A204.1 (cell line): ENCODE results near the gene MACROD2.

Source experiments
- FAIRE-seq: peaks from 2 replicates; lab custom pipeline; 2012; peaks lifted over from hg19 to GRCh38; lab: Jason Lieb, UNC

MACROD2 gene

GRCh38 chr20:15297059-15297875, 1302.0 kb downstream of the MACROD2 start:
- FAIRE-seq = no peak

- FAIRE-seq = no peak
Observed at GRCh38 chr20:15302075-15302474, 1306.8 kb downstream of the MACROD2 start.

GRCh38 chr20:15310361-15310760, 1315.0 kb downstream of the MACROD2 start:
- no peak for FAIRE-seq

GRCh38 chr20:15316556-15316955, 1321.2 kb downstream of the MACROD2 start:
- no peak for FAIRE-seq

GRCh38 chr20:15317546-15318232, 1322.4 kb downstream of the MACROD2 start:
- no peak for FAIRE-seq

- no peak for FAIRE-seq
Observed at GRCh38 chr20:15318682-15319081, 1323.4 kb downstream of the MACROD2 start.

GRCh38 chr20:15319439-15319838, 1324.1 kb downstream of the MACROD2 start:
- no peak for FAIRE-seq

GRCh38 chr20:15320941-15321340, 1325.6 kb downstream of the MACROD2 start:
- no peak for FAIRE-seq

- no peak for FAIRE-seq
Observed at GRCh38 chr20:15327123-15327522, 1331.8 kb downstream of the MACROD2 start.

GRCh38 chr20:15328084-15328483, 1332.8 kb downstream of the MACROD2 start:
- FAIRE-seq = no peak

- FAIRE-seq = no peak
Observed at GRCh38 chr20:15332711-15333160, 1337.4 kb downstream of the MACROD2 start.

- no peak for FAIRE-seq
Observed at GRCh38 chr20:15333170-15333569, 1337.9 kb downstream of the MACROD2 start.

GRCh38 chr20:15336011-15336410, 1340.7 kb downstream of the MACROD2 start:
- FAIRE-seq = no peak

GRCh38 chr20:15336536-15336935, 1341.2 kb downstream of the MACROD2 start:
- no peak for FAIRE-seq

- no peak for FAIRE-seq
Observed at GRCh38 chr20:15339264-15339663, 1343.9 kb downstream of the MACROD2 start.

GRCh38 chr20:15342991-15343523, 1347.7 kb downstream of the MACROD2 start:
- no peak for FAIRE-seq

GRCh38 chr20:15345287-15345686, 1350.0 kb downstream of the MACROD2 start:
- no peak for FAIRE-seq

GRCh38 chr20:15346657-15347280, 1351.5 kb downstream of the MACROD2 start:
- no peak for FAIRE-seq

GRCh38 chr20:15359056-15359455, 1363.7 kb downstream of the MACROD2 start:
- FAIRE-seq = peak; percentile 27

- FAIRE-seq = no peak
Observed at GRCh38 chr20:15362849-15363248, 1367.5 kb downstream of the MACROD2 start.

GRCh38 chr20:15364781-15365180, 1369.5 kb downstream of the MACROD2 start:
- FAIRE-seq = no peak

- FAIRE-seq = no peak
Observed at GRCh38 chr20:15370370-15370769, 1375.1 kb downstream of the MACROD2 start.

GRCh38 chr20:15374682-15375081, 1379.4 kb downstream of the MACROD2 start:
- no peak for FAIRE-seq
